ENCODE results near the gene PRKN.

- TF ChIP-seq CTCF (conservative IDR thresholded peaks at IDR 0.05; ENCODE audit: low read depth in 2 of 2) (no peak), REST (IDR thresholded peaks at IDR 0.05; ENCODE audit: unreplicated experiment) (no peak), EZH2 (IDR thresholded peaks at IDR 0.05; ENCODE audit: low read depth, unreplicated experiment) (no peak), POLR2AphosphoS5 (IDR thresholded peaks at IDR 0.05; ENCODE audit: low read depth) (no peak), EZH2phosphoT487 (IDR thresholded peaks at IDR 0.05; ENCODE audit: unreplicated experiment) (no peak), JUNB (IDR thresholded peaks at IDR 0.05; ENCODE audit: unreplicated experiment) (no peak), CREB1 (CRISPR knock-in tag; IDR thresholded peaks at IDR 0.05; ENCODE audit: low read depth) (no peak), STAT1 (IDR thresholded peaks at IDR 0.05; ENCODE audit: unreplicated experiment) (no peak), ETS1 (IDR thresholded peaks at IDR 0.05) (no peak), ZNF331 (CRISPR knock-in tag; IDR thresholded peaks at IDR 0.05; ENCODE audit: low read depth) (no peak), ZNF114 (CRISPR knock-in tag; IDR thresholded peaks at IDR 0.05) (no peak), NANOG (IDR thresholded peaks at IDR 0.05; ENCODE audit: borderline replicate concordance) (no peak)
These were observed 1293.2 kb downstream of the PRKN start for GRCh38 chr6:161434350-161434749.

Measured in GM23338 (cell line).